ENCODE data around the gene ADGRL3.

The ADGRL3 gene

GRCh38 chr4:61225656-61226055 lies 25.5 kb downstream of the ADGRL3 start:
- no CpG with 5 or more reads among the region's 1 CpG for WGBS, 2 experiments (ENCODE audit: insufficient coverage in 2 of 2)
- H3K9me3 ChIP-seq (ENCODE audit: control insufficient read depth, low read length): no peaks in the 10 kb centered on the region
- no peak overlapping the region for H3K4me3 ChIP-seq (ENCODE audit: extremely low read depth, insufficient read depth, low read length, poor library complexity, severe bottlenecking)
- H3K27ac ChIP-seq (ENCODE audit: low read depth, low read length, severe bottlenecking): no peak overlapping the region
- no peaks in the 10 kb centered on the region for H3K36me3 ChIP-seq (ENCODE audit: control insufficient read depth, insufficient read depth, low read length)
- no peaks in the 10 kb centered on the region for H3K4me1 ChIP-seq (ENCODE audit: control insufficient read depth, insufficient read depth, low read length, poor library complexity, severe bottlenecking)

- WGBS, 2 experiments (ENCODE audit: insufficient coverage in 2 of 2): 80% methylated on average over 3 of the region's 7 CpGs; no CpG with 5 or more reads in 1 of the 2 experiments
Measured at GRCh38 chr4:61231421-61231820, 31.3 kb downstream of the ADGRL3 start.

GRCh38 chr4:61239250-61239649 lies 39.1 kb downstream of the ADGRL3 start:
- no peak overlapping the region for H3K4me3 ChIP-seq (ENCODE audit: extremely low read depth, insufficient read depth, low read length, poor library complexity, severe bottlenecking)
- H3K27ac ChIP-seq (ENCODE audit: low read depth, low read length, severe bottlenecking): no peak overlapping the region
- H3K4me1 ChIP-seq (ENCODE audit: control insufficient read depth, insufficient read depth, low read length, poor library complexity, severe bottlenecking): no peaks in the 10 kb centered on the region
- H3K36me3 ChIP-seq (ENCODE audit: control insufficient read depth, insufficient read depth, low read length): no peaks in the 10 kb centered on the region
- H3K9me3 ChIP-seq (ENCODE audit: control insufficient read depth, low read length): no peaks in the 10 kb centered on the region
- WGBS, 2 experiments (ENCODE audit: insufficient coverage in 2 of 2): no CpG with 5 or more reads among the region's 1 CpG

More at GRCh38 chr4:61231421-61231820, 31.3 kb downstream of the ADGRL3 start:
- H3K9me3 ChIP-seq (ENCODE audit: control insufficient read depth, low read length): no peaks in the 10 kb centered on the region
- H3K4me1 ChIP-seq (ENCODE audit: control insufficient read depth, insufficient read depth, low read length, poor library complexity, severe bottlenecking): no peaks in the 10 kb centered on the region
- H3K36me3 ChIP-seq (ENCODE audit: control insufficient read depth, insufficient read depth, low read length): no peaks in the 10 kb centered on the region
- H3K27ac ChIP-seq (ENCODE audit: low read depth, low read length, severe bottlenecking): no peak overlapping the region
- no peak overlapping the region for H3K4me3 ChIP-seq (ENCODE audit: extremely low read depth, insufficient read depth, low read length, poor library complexity, severe bottlenecking)

DNA sequence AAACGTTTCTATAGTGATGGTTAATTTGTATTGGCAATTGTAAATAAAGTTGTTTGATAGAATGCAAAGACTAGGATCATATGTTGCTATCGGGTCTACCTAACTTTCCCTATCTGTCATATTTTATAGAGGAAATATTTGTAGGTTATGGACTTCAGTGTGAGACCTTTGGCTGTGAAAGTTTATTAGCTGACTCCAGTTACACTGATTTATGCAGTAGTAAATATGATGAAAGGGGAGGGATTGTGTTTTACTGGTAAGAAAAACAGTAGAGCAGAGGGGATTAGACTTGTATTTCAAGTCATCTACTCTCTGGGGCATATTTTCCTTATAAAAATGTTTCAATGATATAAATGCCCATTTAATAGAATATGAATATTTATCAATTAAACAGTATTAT lies 43.8 kb downstream of the ADGRL3 start:
- H3K4me3 ChIP-seq (ENCODE audit: extremely low read depth, insufficient read depth, low read length, poor library complexity, severe bottlenecking): no peak overlapping the region
- no peaks in the 10 kb centered on the region for H3K9me3 ChIP-seq (ENCODE audit: control insufficient read depth, low read length)
- no peak overlapping the region for H3K27ac ChIP-seq (ENCODE audit: low read depth, low read length, severe bottlenecking)
- no peaks in the 10 kb centered on the region for H3K36me3 ChIP-seq (ENCODE audit: control insufficient read depth, insufficient read depth, low read length)
- no CpG with 5 or more reads among the region's 2 CpGs for WGBS, 2 experiments (ENCODE audit: insufficient coverage in 2 of 2)
- H3K4me1 ChIP-seq (ENCODE audit: control insufficient read depth, insufficient read depth, low read length, poor library complexity, severe bottlenecking): no peaks in the 10 kb centered on the region

- WGBS, 2 experiments (ENCODE audit: insufficient coverage in 2 of 2): 86 to 91% methylated on average over 4 of the region's 4 CpGs
- Histone ChIP-seq H3K27ac (ENCODE audit: low read depth, low read length, severe bottlenecking) (no peak overlapping the region), H3K4me1 (ENCODE audit: control insufficient read depth, insufficient read depth, low read length, poor library complexity, severe bottlenecking) (no peaks in the 10 kb centered on the region), H3K9me3 (ENCODE audit: control insufficient read depth, low read length) (no peaks in the 10 kb centered on the region), H3K4me3 (ENCODE audit: extremely low read depth, insufficient read depth, low read length, poor library complexity, severe bottlenecking) (no peak overlapping the region), H3K36me3 (ENCODE audit: control insufficient read depth, insufficient read depth, low read length) (no peaks in the 10 kb centered on the region)
Measured at GRCh38 chr4:61245069-61245714, 45.1 kb downstream of the ADGRL3 start.

- WGBS, 2 experiments (ENCODE audit: insufficient coverage in 2 of 2): 80% methylated on average over 1 of the region's 1 CpG; no CpG with 5 or more reads in 1 of the 2 experiments
- Histone ChIP-seq H3K9me3 (ENCODE audit: control insufficient read depth, low read length) (no peaks in the 10 kb centered on the region), H3K4me1 (ENCODE audit: control insufficient read depth, insufficient read depth, low read length, poor library complexity, severe bottlenecking) (no peaks in the 10 kb centered on the region), H3K36me3 (ENCODE audit: control insufficient read depth, insufficient read depth, low read length) (no peaks in the 10 kb centered on the region), H3K27ac (ENCODE audit: low read depth, low read length, severe bottlenecking) (no peak overlapping the region), H3K4me3 (ENCODE audit: extremely low read depth, insufficient read depth, low read length, poor library complexity, severe bottlenecking) (no peak overlapping the region)
Measured at GRCh38 chr4:61246034-61246433, 45.9 kb downstream of the ADGRL3 start.

GRCh38 chr4:61248705-61249104 lies 48.6 kb downstream of the ADGRL3 start:
- Histone ChIP-seq H3K4me3 (ENCODE audit: extremely low read depth, insufficient read depth, low read length, poor library complexity, severe bottlenecking) (no peak overlapping the region), H3K9me3 (ENCODE audit: control insufficient read depth, low read length) (no peaks in the 10 kb centered on the region), H3K36me3 (ENCODE audit: control insufficient read depth, insufficient read depth, low read length) (no peaks in the 10 kb centered on the region), H3K27ac (ENCODE audit: low read depth, low read length, severe bottlenecking) (no peak overlapping the region), H3K4me1 (ENCODE audit: control insufficient read depth, insufficient read depth, low read length, poor library complexity, severe bottlenecking) (no peaks in the 10 kb centered on the region)
- WGBS, 2 experiments (ENCODE audit: insufficient coverage in 2 of 2): 66 to 72% methylated on average over 4 to 6 of the region's 8 CpGs

DNA sequence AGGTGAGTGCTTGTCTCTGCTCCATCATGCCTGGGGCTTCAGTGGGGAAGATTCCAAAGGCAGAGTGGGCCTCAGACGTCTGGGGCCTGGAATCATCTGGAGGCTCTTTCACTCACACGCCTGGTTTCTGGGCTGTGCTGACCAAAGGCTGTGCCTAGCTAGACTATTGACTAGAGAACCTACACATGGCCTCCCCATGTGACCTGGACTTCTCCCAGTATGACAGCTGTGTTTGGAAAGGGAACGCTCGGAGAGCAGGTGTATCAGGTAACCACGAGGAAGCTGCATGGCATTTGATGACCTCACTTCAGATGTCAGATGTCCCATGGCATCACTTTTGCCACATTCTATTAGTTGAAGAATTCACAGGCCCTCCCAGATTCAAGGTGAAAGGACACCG lies 51.0 kb downstream of the ADGRL3 start:
- H3K4me1 ChIP-seq (ENCODE audit: control insufficient read depth, insufficient read depth, low read length, poor library complexity, severe bottlenecking): no peaks in the 10 kb centered on the region
- no peaks in the 10 kb centered on the region for H3K36me3 ChIP-seq (ENCODE audit: control insufficient read depth, insufficient read depth, low read length)
- H3K27ac ChIP-seq (ENCODE audit: low read depth, low read length, severe bottlenecking): no peak overlapping the region
- no peaks in the 10 kb centered on the region for H3K9me3 ChIP-seq (ENCODE audit: control insufficient read depth, low read length)
- WGBS, 2 experiments (ENCODE audit: insufficient coverage in 2 of 2): 74 to 77% methylated on average over 5 of the region's 6 CpGs
- H3K4me3 ChIP-seq (ENCODE audit: extremely low read depth, insufficient read depth, low read length, poor library complexity, severe bottlenecking): no peak overlapping the region

DNA sequence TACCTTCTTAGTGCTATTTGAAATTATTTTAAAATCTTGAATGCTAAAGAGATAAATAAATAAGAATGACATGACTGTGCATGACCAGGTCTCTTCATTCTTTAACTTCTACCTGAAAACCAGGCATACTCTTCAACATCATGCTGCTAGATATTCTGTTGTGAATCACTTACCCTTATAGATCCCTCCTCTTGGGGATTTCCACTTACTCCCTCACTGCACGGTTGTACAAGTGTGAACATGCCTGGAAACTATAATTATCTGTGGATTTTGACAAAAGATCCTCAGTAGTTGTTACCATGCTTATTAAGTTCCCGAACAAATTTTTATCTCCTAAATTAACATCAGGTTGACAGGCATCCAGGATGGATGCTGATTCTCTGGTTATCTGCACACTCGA lies 54.3 kb downstream of the ADGRL3 start:
- WGBS, 2 experiments (ENCODE audit: insufficient coverage in 2 of 2): 75 to 88% methylated on average over 2 of the region's 3 CpGs
- Histone ChIP-seq H3K4me1 (ENCODE audit: control insufficient read depth, insufficient read depth, low read length, poor library complexity, severe bottlenecking) (no peaks in the 10 kb centered on the region), H3K27ac (ENCODE audit: low read depth, low read length, severe bottlenecking) (no peak overlapping the region), H3K9me3 (ENCODE audit: control insufficient read depth, low read length) (no peaks in the 10 kb centered on the region), H3K4me3 (ENCODE audit: extremely low read depth, insufficient read depth, low read length, poor library complexity, severe bottlenecking) (no peak overlapping the region), H3K36me3 (ENCODE audit: control insufficient read depth, insufficient read depth, low read length) (no peaks in the 10 kb centered on the region)

- H3K36me3 ChIP-seq (ENCODE audit: control insufficient read depth, insufficient read depth, low read length): no peaks in the 10 kb centered on the region
- H3K4me3 ChIP-seq (ENCODE audit: extremely low read depth, insufficient read depth, low read length, poor library complexity, severe bottlenecking): no peak overlapping the region
- H3K9me3 ChIP-seq (ENCODE audit: control insufficient read depth, low read length): no peaks in the 10 kb centered on the region
- 95 to 100% methylated on average over 4 to 5 of the region's 6 CpGs for WGBS, 2 experiments (ENCODE audit: insufficient coverage in 2 of 2)
- no peak overlapping the region for H3K27ac ChIP-seq (ENCODE audit: low read depth, low read length, severe bottlenecking)
- H3K4me1 ChIP-seq (ENCODE audit: control insufficient read depth, insufficient read depth, low read length, poor library complexity, severe bottlenecking): no peaks in the 10 kb centered on the region
Measured at GRCh38 chr4:61273233-61273632, 73.1 kb downstream of the ADGRL3 start.

DNA sequence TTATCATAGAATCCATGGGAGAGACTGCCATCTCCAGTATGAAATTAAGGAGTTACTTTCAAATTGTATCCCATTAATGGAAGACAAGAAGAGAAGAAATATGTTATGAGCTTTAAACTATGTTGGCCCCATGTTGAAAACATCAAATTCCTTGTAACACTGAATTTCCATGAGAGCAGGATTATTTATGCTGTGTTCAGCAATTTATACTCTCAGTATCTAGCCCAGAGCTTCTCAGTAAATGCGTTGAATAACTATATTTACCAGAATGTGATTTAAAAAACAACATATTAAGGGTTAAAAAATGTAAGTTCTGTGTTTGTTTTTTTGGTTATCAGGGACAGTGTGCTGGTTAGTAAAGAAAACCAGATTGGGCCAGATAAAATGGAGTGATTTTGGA lies 74.2 kb downstream of the ADGRL3 start:
- Histone ChIP-seq H3K4me3 (ENCODE audit: extremely low read depth, insufficient read depth, low read length, poor library complexity, severe bottlenecking) (no peak overlapping the region), H3K36me3 (ENCODE audit: control insufficient read depth, insufficient read depth, low read length) (no peaks in the 10 kb centered on the region), H3K27ac (ENCODE audit: low read depth, low read length, severe bottlenecking) (no peak overlapping the region), H3K4me1 (ENCODE audit: control insufficient read depth, insufficient read depth, low read length, poor library complexity, severe bottlenecking) (no peaks in the 10 kb centered on the region), H3K9me3 (ENCODE audit: control insufficient read depth, low read length) (no peaks in the 10 kb centered on the region)
- no CpG with 5 or more reads among the region's 1 CpG for WGBS, 2 experiments (ENCODE audit: insufficient coverage in 2 of 2)
